Measurements from ENCODE around the gene NPIPA5.

DNA sequence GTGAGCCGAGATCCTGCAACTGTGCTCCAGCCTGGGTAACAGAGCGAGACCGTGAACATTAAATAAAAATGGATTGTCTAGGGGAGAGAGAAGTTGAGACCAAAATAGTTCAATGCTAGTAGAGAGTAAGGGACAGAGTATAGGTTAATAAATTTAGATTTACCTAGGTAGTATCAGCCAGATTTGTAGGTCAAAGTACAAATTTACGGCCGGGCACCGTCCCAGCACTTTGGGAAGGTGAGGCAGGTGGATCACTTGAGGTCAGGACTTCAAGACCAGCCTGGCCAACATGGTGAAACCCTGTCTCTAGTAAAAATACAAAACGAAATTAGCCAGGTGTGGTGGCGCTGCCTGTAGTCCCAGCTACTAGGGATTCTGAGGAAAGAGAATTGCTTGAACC, 44.1 kb upstream of the NPIPA5 start:
- TF ChIP-seq, protein P1, sequence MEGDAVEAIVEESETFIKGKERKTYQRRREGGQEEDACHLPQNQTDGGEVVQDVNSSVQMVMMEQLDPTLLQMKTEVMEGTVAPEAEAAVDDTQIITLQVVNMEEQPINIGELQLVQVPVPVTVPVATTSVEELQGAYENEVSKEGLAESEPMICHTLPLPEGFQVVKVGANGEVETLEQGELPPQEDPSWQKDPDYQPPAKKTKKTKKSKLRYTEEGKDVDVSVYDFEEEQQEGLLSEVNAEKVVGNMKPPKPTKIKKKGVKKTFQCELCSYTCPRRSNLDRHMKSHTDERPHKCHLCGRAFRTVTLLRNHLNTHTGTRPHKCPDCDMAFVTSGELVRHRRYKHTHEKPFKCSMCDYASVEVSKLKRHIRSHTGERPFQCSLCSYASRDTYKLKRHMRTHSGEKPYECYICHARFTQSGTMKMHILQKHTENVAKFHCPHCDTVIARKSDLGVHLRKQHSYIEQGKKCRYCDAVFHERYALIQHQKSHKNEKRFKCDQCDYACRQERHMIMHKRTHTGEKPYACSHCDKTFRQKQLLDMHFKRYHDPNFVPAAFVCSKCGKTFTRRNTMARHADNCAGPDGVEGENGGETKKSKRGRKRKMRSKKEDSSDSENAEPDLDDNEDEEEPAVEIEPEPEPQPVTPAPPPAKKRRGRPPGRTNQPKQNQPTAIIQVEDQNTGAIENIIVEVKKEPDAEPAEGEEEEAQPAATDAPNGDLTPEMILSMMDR (IDR thresholded peaks at IDR 0.05), result no peak
- TF ChIP-seq EZH2 (IDR thresholded peaks at IDR 0.05; ENCODE audit: borderline replicate concordance, insufficient read depth, low read depth, low read length, poor library complexity, severe bottlenecking), result no peak

All from B cell (primary cell).